ENCODE results near the gene HDGFL2.

The HDGFL2 gene

DNA sequence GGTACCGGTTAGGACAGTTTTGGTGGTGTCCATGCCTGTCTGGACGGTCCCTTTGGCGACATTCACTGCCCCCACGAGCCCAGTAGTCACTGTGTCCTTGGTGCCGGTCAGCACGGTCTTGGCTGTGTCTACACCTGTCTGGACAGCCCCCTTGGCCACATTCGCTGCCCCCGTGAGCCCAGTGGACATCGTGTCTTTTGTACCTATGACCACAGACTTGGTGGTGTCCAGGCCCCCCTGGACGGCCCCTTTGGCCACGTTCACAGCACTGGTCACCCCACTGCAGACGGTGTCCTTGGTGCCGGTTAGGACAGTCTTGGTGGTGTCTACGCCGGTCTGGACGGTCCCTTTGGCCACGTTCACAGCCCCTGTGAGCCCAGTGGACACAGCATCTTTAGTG, 40.0 kb downstream of the HDGFL2 start:
- POLR2A ChIA-PET, result no interaction called here
- no peak overlapping the region for H3K27ac ChIP-seq (ENCODE audit: extremely low read depth, low read depth, low read length)
- no peaks in the 10 kb centered on the region for H3K9me3 ChIP-seq (ENCODE audit: control insufficient read depth, insufficient read depth, low read depth, low read length)
- TF ChIP-seq, protein P1, sequence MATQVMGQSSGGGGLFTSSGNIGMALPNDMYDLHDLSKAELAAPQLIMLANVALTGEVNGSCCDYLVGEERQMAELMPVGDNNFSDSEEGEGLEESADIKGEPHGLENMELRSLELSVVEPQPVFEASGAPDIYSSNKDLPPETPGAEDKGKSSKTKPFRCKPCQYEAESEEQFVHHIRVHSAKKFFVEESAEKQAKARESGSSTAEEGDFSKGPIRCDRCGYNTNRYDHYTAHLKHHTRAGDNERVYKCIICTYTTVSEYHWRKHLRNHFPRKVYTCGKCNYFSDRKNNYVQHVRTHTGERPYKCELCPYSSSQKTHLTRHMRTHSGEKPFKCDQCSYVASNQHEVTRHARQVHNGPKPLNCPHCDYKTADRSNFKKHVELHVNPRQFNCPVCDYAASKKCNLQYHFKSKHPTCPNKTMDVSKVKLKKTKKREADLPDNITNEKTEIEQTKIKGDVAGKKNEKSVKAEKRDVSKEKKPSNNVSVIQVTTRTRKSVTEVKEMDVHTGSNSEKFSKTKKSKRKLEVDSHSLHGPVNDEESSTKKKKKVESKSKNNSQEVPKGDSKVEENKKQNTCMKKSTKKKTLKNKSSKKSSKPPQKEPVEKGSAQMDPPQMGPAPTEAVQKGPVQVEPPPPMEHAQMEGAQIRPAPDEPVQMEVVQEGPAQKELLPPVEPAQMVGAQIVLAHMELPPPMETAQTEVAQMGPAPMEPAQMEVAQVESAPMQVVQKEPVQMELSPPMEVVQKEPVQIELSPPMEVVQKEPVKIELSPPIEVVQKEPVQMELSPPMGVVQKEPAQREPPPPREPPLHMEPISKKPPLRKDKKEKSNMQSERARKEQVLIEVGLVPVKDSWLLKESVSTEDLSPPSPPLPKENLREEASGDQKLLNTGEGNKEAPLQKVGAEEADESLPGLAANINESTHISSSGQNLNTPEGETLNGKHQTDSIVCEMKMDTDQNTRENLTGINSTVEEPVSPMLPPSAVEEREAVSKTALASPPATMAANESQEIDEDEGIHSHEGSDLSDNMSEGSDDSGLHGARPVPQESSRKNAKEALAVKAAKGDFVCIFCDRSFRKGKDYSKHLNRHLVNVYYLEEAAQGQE (tag by site-specific recombination; IDR thresholded peaks at IDR 0.05), result no peak
- peak; percentile 43; the same call in 1 of the 2 replicates for TF ChIP-seq BCL11B (tag by site-specific recombination; IDR thresholded peaks at IDR 0.05; ENCODE audit: low read depth)
- H3K4me1 ChIP-seq (ENCODE audit: control insufficient read depth, insufficient read depth, low read length), result no peaks in the 10 kb centered on the region
- H3K36me3 ChIP-seq (ENCODE audit: control insufficient read depth in 2 of 2, insufficient read depth in 1 of 2, low read length in 2 of 2), result peaks cover 0 to under 1% of the 10 kb centered on the region in 2 experiments; a peak in 2 of 3 replicates
- CTCF ChIA-PET, result no interaction called here
- no peak overlapping the region for H3K4me3 ChIP-seq (ENCODE audit: low read depth, low read length)

DNA sequence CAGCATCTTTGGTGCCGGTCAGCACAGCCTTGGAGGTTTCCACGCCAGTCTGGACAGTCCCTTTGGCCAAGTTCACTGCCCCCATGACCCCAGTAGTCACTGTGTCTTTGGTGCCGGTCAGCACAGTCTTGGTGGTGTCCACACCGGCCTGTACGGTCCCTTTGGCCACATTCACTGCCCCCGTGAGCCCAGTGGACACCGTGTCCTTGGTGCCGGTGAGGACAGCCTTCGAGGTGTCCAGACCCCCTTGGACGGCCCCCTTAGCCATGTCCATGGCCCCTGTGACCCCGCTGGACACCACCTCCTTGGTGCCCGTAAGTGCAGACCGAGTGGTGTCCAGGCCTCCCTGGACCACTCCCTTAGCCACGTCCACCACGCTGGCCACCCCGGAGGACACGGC, 41.2 kb downstream of the HDGFL2 start:
- TF ChIP-seq ZNF558 (tag by site-specific recombination; IDR thresholded peaks at IDR 0.05) (no peak), BCL11A (tag by site-specific recombination; IDR thresholded peaks at IDR 0.05; ENCODE audit: low read depth) (peak; percentile 91), BCL11B (tag by site-specific recombination; IDR thresholded peaks at IDR 0.05; ENCODE audit: low read depth) (peak; percentile 90)
- Histone ChIP-seq H3K4me1 (ENCODE audit: control insufficient read depth, insufficient read depth, low read length) (no peaks in the 10 kb centered on the region), H3K9me3 (ENCODE audit: control insufficient read depth, insufficient read depth, low read depth, low read length) (no peaks in the 10 kb centered on the region), H3K36me3 (ENCODE audit: control insufficient read depth in 2 of 2, insufficient read depth in 1 of 2, low read length in 2 of 2) (no peaks in the 10 kb centered on the region), H3K27ac (ENCODE audit: extremely low read depth, low read depth, low read length) (no peak overlapping the region), H3K4me3 (ENCODE audit: low read depth, low read length) (no peak overlapping the region)
- ChIA-PET CTCF (no interaction called here), POLR2A (no interaction called here)

DNA sequence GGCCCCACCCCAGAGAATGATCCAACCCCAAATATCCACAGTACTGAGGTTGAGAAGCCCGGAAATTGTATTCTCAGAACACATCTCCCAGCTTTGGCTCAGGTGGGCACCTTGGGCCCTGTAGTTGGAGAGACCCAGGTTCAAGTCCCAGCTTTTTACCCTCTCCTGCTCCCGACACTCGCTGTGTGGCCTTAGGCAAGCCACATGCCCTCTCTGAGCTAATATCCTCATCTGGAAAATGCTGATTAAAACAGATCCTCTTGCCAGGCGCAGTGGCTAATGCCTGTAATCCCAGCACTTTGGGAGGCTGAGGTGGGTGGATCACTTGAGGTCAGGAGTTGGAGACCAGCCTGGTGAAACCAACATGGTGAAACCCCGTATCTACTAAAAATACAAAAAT, 43.6 kb downstream of the HDGFL2 start:
- Histone ChIP-seq H3K9me3 (ENCODE audit: control insufficient read depth, insufficient read depth, low read depth, low read length) (no peaks in the 10 kb centered on the region), H3K36me3 (ENCODE audit: control insufficient read depth in 2 of 2, insufficient read depth in 1 of 2, low read length in 2 of 2) (no peaks in the 10 kb centered on the region), H3K4me1 (ENCODE audit: control insufficient read depth, insufficient read depth, low read length) (no peaks in the 10 kb centered on the region), H3K27ac (ENCODE audit: extremely low read depth, low read depth, low read length) (no peak overlapping the region), H3K4me3 (ENCODE audit: low read depth, low read length) (no peak overlapping the region)
- ChIA-PET POLR2A (interaction anchor here (1.1 kb wide), 1 partner anchor 9 kb away, joined by 3 read pairs; no protein-coding TSS in a partner anchor), CTCF (interaction anchor here (0.6 to 2.5 kb wide), 3 partner anchors 9 to 356 kb away, joined by 3 to 9 read pairs (median 4); no protein-coding TSS in a partner anchor)
- TF ChIP-seq ZEB2 (tag by site-specific recombination; IDR thresholded peaks at IDR 0.05), result no peak
- TF ChIP-seq ZNF768 (tag by site-specific recombination; IDR thresholded peaks at IDR 0.05), result peak; percentile 69
- no peak for TF ChIP-seq ZNF660 (tag by site-specific recombination; IDR thresholded peaks at IDR 0.05)
- TF ChIP-seq, protein P2, sequence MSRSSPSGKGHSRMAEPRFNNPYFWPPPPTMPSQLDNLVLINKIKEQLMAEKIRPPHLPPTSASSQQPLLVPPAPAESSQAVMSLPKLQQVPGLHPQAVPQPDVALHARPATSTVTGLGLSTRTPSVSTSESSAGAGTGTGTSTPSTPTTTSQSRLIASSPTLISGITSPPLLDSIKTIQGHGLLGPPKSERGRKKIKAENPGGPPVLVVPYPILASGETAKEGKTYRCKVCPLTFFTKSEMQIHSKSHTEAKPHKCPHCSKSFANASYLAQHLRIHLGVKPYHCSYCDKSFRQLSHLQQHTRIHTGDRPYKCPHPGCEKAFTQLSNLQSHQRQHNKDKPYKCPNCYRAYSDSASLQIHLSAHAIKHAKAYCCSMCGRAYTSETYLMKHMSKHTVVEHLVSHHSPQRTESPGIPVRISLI (tag by site-specific recombination; IDR thresholded peaks at IDR 0.05), result no peak
- TF ChIP-seq ZNF112 (tag by site-specific recombination; IDR thresholded peaks at IDR 0.05), result no peak
- TF ChIP-seq, protein P3, sequence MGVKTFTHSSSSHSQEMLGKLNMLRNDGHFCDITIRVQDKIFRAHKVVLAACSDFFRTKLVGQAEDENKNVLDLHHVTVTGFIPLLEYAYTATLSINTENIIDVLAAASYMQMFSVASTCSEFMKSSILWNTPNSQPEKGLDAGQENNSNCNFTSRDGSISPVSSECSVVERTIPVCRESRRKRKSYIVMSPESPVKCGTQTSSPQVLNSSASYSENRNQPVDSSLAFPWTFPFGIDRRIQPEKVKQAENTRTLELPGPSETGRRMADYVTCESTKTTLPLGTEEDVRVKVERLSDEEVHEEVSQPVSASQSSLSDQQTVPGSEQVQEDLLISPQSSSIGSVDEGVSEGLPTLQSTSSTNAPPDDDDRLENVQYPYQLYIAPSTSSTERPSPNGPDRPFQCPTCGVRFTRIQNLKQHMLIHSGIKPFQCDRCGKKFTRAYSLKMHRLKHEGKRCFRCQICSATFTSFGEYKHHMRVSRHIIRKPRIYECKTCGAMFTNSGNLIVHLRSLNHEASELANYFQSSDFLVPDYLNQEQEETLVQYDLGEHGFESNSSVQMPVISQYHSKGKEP (tag by site-specific recombination; IDR thresholded peaks at IDR 0.05), result no peak
- TF ChIP-seq, protein P4, sequence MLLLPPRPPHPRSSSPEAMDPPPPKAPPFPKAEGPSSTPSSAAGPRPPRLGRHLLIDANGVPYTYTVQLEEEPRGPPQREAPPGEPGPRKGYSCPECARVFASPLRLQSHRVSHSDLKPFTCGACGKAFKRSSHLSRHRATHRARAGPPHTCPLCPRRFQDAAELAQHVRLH (tag by site-specific recombination; IDR thresholded peaks at IDR 0.05), result no peak
- TF ChIP-seq, protein P5, sequence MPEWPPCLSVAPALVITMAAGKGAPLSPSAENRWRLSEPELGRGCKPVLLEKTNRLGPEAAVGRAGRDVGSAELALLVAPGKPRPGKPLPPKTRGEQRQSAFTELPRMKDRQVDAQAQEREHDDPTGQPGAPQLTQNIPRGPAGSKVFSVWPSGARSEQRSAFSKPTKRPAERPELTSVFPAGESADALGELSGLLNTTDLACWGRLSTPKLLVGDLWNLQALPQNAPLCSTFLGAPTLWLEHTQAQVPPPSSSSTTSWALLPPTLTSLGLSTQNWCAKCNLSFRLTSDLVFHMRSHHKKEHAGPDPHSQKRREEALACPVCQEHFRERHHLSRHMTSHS (tag by site-specific recombination; IDR thresholded peaks at IDR 0.05), result no peak

Measured in HEK293 (cell line).